K562 (cell line): ENCODE measurements around the gene MTHFSD. TPM values are rescaled to one million over a fixed set of nuclear protein-coding genes. Genes with fewer than 3 reads are reported as not detected.

Source experiments
- ATAC-seq: fragments of 200-7000 bp; cut with Tn5 transposase; 3 replicates; pipeline ENCODE4 v1.9.1; 2020; ENCODE audit warnings: moderate library complexity
- BruUV-seq: library from RNA; stranded (reverse); fragments of 400-500 nt; replicated peaks from 2 replicates; lab custom pipeline; 2021; lab: Mats Ljungman, UMichigan
- CTCF ChIA-PET: fragments of 300-600 bp; formaldehyde crosslinking; extraction: SDS; loops from one replicate; lab custom pipeline; 2021; ENCODE audit warnings: low intra/inter-chr PET ratio; lab: Yijun Ruan, JAX
- POLR2A ChIA-PET: fragments of 300-600, 350-650 bp; sonication (Branson Sonifier 250); formaldehyde crosslinking; extraction: SDS; loops from one replicate; lab custom pipeline; 2021; ENCODE audit warnings: antibody characterized with exemption, inconsistent platforms; lab: Yijun Ruan, JAX
- DNase-seq, 4 experiments: peaks; one replicate each; pipeline versions ENCODE4 v3.0.0 to v3.0.0-alpha.2; 2011 to 2018; ENCODE audit warnings: low spot score in 3 of 4, mixed read lengths in 3 of 4; ENCODE audit errors: extremely low read depth in 1 of 4
- FAIRE-seq: peaks from 2 replicates; lab custom pipeline; 2011; peaks lifted over from hg19 to GRCh38; lab: Jason Lieb, UNC
- H2AFZ ChIP-seq: 2 replicates; pipeline ENCODE4 v1.6.0; 2011; ENCODE audit warnings: low read depth, low read length, control low read depth, inconsistent platforms
- H3K27ac ChIP-seq: fragments of 200-600 bp; 3 replicates; pipeline ENCODE4 v1.8.0; 2011; ENCODE audit warnings: low read depth, mild to moderate bottlenecking, control low read depth, inconsistent platforms, low read length, moderate library complexity, mixed read lengths; ENCODE audit errors: extremely low read depth
- H3K27me3 ChIP-seq, 2 experiments: fragments of 300-600 bp in 1 of 2; 2 replicates in 1 of 2; 3 replicates in 1 of 2; pipeline versions ENCODE4 v1.6.0 to v1.8.0; 2011; ENCODE audit warnings: inconsistent platforms in 2 of 2, low read length in 2 of 2, mild to moderate bottlenecking in 1 of 2, mixed read lengths in 1 of 2, moderate library complexity in 1 of 2; ENCODE audit not compliant: control insufficient read depth in 2 of 2, insufficient read depth in 2 of 2
- H3K36me3 ChIP-seq: fragments of 300-600 bp; 3 replicates; pipeline ENCODE4 v1.8.0; 2011; ENCODE audit warnings: mild to moderate bottlenecking, low read length, inconsistent platforms; ENCODE audit not compliant: control insufficient read depth, insufficient read depth
- H3K4me1 ChIP-seq, 2 experiments: fragments of 200-600 bp in 1 of 2; replicated peaks in 1 of 2; 2 replicates in 1 of 2; 3 replicates in 1 of 2; pipeline versions ENCODE4 v1.5.1 to v1.8.0; 2011; ENCODE audit warnings: inconsistent platforms in 2 of 2, low read length in 2 of 2, mild to moderate bottlenecking in 1 of 2, mixed read lengths in 1 of 2, moderate library complexity in 1 of 2; ENCODE audit not compliant: control insufficient read depth in 2 of 2, insufficient read depth in 2 of 2
- H3K4me2 ChIP-seq: 2 replicates; pipeline ENCODE4 v1.6.1; 2011; ENCODE audit warnings: low read length, control low read depth, inconsistent platforms, mixed read lengths; ENCODE audit not compliant: insufficient read depth
- H3K4me3 ChIP-seq: fragments of 200-600 bp; sonication (generic), shearing (Covaris generic); 2 replicates; pipeline ENCODE4 v1.5.1; 2016; ENCODE audit warnings: control low read depth, inconsistent platforms
- H3K79me2 ChIP-seq: fragments of 200-600 bp; 3 replicates; pipeline ENCODE4 v1.8.0; 2011; ENCODE audit warnings: low read length, inconsistent platforms; ENCODE audit not compliant: control insufficient read depth, insufficient read depth
- H3K9ac ChIP-seq, 2 experiments: 2 replicates each; pipeline versions ENCODE4 v1.6.0 to v1.6.1; 2011; ENCODE audit warnings: low read depth in 2 of 2, low read length in 2 of 2, control low read depth in 1 of 2, inconsistent platforms in 1 of 2, mild to moderate bottlenecking in 1 of 2, mixed read lengths in 1 of 2; ENCODE audit not compliant: insufficient read depth in 1 of 2
- H3K9me1 ChIP-seq: one replicate; pipeline ENCODE4 v1.6.0; 2011; ENCODE audit warnings: inconsistent platforms, mild to moderate bottlenecking, low read length, moderate library complexity; ENCODE audit not compliant: control insufficient read depth, insufficient read depth
- H3K9me3 ChIP-seq: replicated peaks from 2 replicates; pipeline ENCODE4 v1.5.1; 2011; ENCODE audit warnings: low read depth, low read length, inconsistent platforms; ENCODE audit not compliant: control insufficient read depth, insufficient read depth
- H4K20me1 ChIP-seq: replicated peaks from 2 replicates; pipeline ENCODE4 v1.6.1; 2011; ENCODE audit warnings: low read length, inconsistent platforms, mixed read lengths; ENCODE audit not compliant: control insufficient read depth, insufficient read depth
- EP400 ChIP-seq: fragments of 450-650 bp; IDR thresholded peaks from 2 replicates; pipeline ENCODE4 v1.6.1; 2017; ENCODE audit warnings: antibody characterized with exemption, mild to moderate bottlenecking, moderate library complexity
- ETS1 ChIP-seq: conservative IDR thresholded peaks from 2 replicates; pipeline ENCODE4 v1.6.1; 2011; ENCODE audit warnings: low read depth, mild to moderate bottlenecking, low read length; ENCODE audit not compliant: control insufficient read depth
- FOXJ2 ChIP-seq: fragments of 200-800 bp; sonication (Bioruptor generic); IDR thresholded peaks from 2 replicates; pipeline ENCODE4 v1.6.1; 2016; ENCODE audit warnings: missing genetic modification characterization, missing compliant biosample characterization
- TBL1XR1 ChIP-seq, 2 experiments: IDR thresholded peaks; 2 replicates each; pipeline ENCODE4 v1.6.1; 2012; ENCODE audit warnings: improper control_type of control experiment in 2 of 2, low read length in 2 of 2, mild to moderate bottlenecking in 1 of 2
- ZBTB7A ChIP-seq: IDR thresholded peaks from 2 replicates; pipeline ENCODE4 v1.6.1; 2011; ENCODE audit warnings: low read depth, mild to moderate bottlenecking, low read length, moderate library complexity, borderline replicate concordance; ENCODE audit not compliant: control insufficient read depth
- ZNF3 ChIP-seq: fragments of 250-450 bp; sonication (Bioruptor Pico); IDR thresholded peaks from 2 replicates; pipeline ENCODE4 v1.5.0; 2021; ENCODE audit warnings: mild to moderate bottlenecking, moderate library complexity
- ZNF398 ChIP-seq: fragments of 250-450 bp; sonication (Bioruptor Pico); IDR thresholded peaks from 2 replicates; pipeline ENCODE4 v1.8.0; 2021; ENCODE audit warnings: moderate library complexity, mild to moderate bottlenecking, inconsistent platforms
- ZNF407 ChIP-seq: fragments of 450-650 bp; IDR thresholded peaks from 2 replicates; pipeline ENCODE4 v1.6.1; 2016; ENCODE audit warnings: low read depth
- ZSCAN29 ChIP-seq: fragments of 450-650 bp; IDR thresholded peaks from 2 replicates; pipeline ENCODE4 v1.6.1; 2017
- WGBS: fragments of 100-300 bp; shearing (Covaris generic); methylation state at CpG from one replicate; pipeline ENCODE4 v1.1.6; 2016; ENCODE audit warnings: low coverage, mixed read lengths; ENCODE audit not compliant: insufficient coverage; ENCODE audit errors: missing lambda C conversion rate; 5-methylcytosine and 5-hydroxymethylcytosine counted together
- in situ Hi-C: fragments of 300-500 bp; cut with MboI; formaldehyde crosslinking; loops from 4 replicates; pipeline ENCODE4 v1.15.0; 2018; ENCODE audit warnings: inconsistent platforms, mixed read lengths
- intact Hi-C: fragments of 100-400 bp; cut with micrococcal nuclease; formaldehyde crosslinking; loops from 2 replicates; pipeline ENCODE4 v1.14.2; 2022
- polyA plus RNA-seq, 8 experiments: library from polyadenylated mRNA; depleted of rRNA in 4 of 8; stranded (reverse) in 5 of 8; unstranded in 3 of 8; fragments of >200 nt; fragmentation: Nextera tagmentation in 2 of 8; fragmentation: Illumina TruSeq in 1 of 8; extraction: Ambion mirVana in 2 of 8; extraction: Trizol in 1 of 8; gene quantifications; 2 replicates each; pipeline versions ENCODE4 v1.2.1 to v1.2.3, GENCODE V29; 2011 to 2014; ENCODE audit warnings: inconsistent platforms in 1 of 8, missing spikeins in 1 of 8
- total RNA-seq, 7 experiments: library from RNA; depleted of rRNA in 6 of 7; stranded (reverse); fragments of >200 nt in 6 of 7; fragmentation: Illumina TruSeq in 2 of 7; extraction: Trizol in 2 of 7; gene quantifications; 2 replicates each; pipeline versions ENCODE4 v1.2.1 to v1.2.3, GENCODE V29; 2011 to 2021; ENCODE audit warnings: low replicate concordance in 1 of 7

The MTHFSD gene
- total and polyA plus RNA-seq, 9 of the 15 experiments (the other 6 are each of a cell fraction or from before 2014, with no cell fraction given): 3.2 to 20.2 (median 12.0) TPM

GRCh38 chr16:86509759-86510464 lies 45.1 kb downstream of the MTHFSD start:
- Histone ChIP-seq H3K9ac (no peak overlapping the region), H4K20me1 (no peaks in the 10 kb centered on the region), H3K4me2 (no peak overlapping the region), H2AFZ (no peak overlapping the region), H3K79me2 (no peaks in the 10 kb centered on the region), H3K36me3 (no peaks in the 10 kb centered on the region), H3K9me3 (no peaks in the 10 kb centered on the region), H3K9me1 (no peaks in the 10 kb centered on the region), H3K27ac (no peak overlapping the region), H3K4me1 (peaks cover 0 to 11% of the 10 kb centered on the region in 2 experiments; a peak in 2 of 5 replicates), H3K4me3 (no peak overlapping the region), H3K27me3 (peaks cover 27 to 51% of the 10 kb centered on the region in 2 experiments; a peak in 4 of 5 replicates)
- FAIRE-seq (no peak), ATAC-seq (no peak), DNase-seq (no peak)
- in situ Hi-C loops: loop anchor here (10.0 kb wide), 2 partner anchors 465 to 685 kb away; no protein-coding TSS in a partner anchor
- BruUV-seq: no TSS peak
- ChIA-PET POLR2A (interaction anchor here (0.6 kb wide), 1 partner anchor 40 kb away, joined by 3 read pairs; no protein-coding TSS in a partner anchor), CTCF (no interaction called here)
- intact Hi-C loops: loop anchor here (10.0 kb wide), 1 partner anchor 465 kb away; no protein-coding TSS in a partner anchor
- 39% methylated on average over 18 of the region's 84 CpGs for WGBS
- no peak for TF ChIP-seq TBL1XR1 (IDR thresholded peaks at IDR 0.05; ENCODE audit: low read length in 2 of 2)
- no peak for TF ChIP-seq ETS1
- TF ChIP-seq ZNF407: no peak
- no peak for TF ChIP-seq ZNF3 (CRISPR knock-in tag)
- no peak for TF ChIP-seq ZNF398 (CRISPR knock-in tag)
- TF ChIP-seq ZBTB7A: no peak
- TF ChIP-seq FOXJ2 (tag): no peak
- TF ChIP-seq ZSCAN29: no peak
- TF ChIP-seq EP400: no peak
